CD14-positive monocyte (primary cell): ENCODE measurements around the gene MAML3. TPM values are rescaled to one million over a fixed set of nuclear protein-coding genes. Genes with fewer than 3 reads are reported as not detected.

Experiments used
- DNase-seq, 3 donors: peaks; one replicate each; pipeline ENCODE4 v3.0.0-alpha.2; 2011 to 2022
- H2AFZ ChIP-seq: 2 replicates; pipeline ENCODE4 v1.6.0; 2012; ENCODE audit warnings: mild to moderate bottlenecking, low read depth, low read length, inconsistent platforms; ENCODE audit not compliant: insufficient read depth, poor library complexity, severe bottlenecking
- H3K27ac ChIP-seq, 2 donors: 1 replicate in 1 of 2; 2 replicates in 1 of 2; pipeline ENCODE4 v1.5.1; 2012 to 2013; ENCODE audit warnings: low read length in 2 of 2, control low read depth in 1 of 2, inconsistent platforms in 1 of 2, low read depth in 1 of 2, mild to moderate bottlenecking in 1 of 2
- H3K27me3 ChIP-seq, 2 donors: one replicate each; pipeline versions ENCODE4 v1.6.0 to v1.6.1; 2011 to 2013; ENCODE audit warnings: low read length in 2 of 2; ENCODE audit not compliant: control insufficient read depth in 2 of 2, insufficient read depth in 2 of 2
- H3K36me3 ChIP-seq, 2 donors: replicated peaks in 1 of 2; 1 replicate in 1 of 2; 2 replicates in 1 of 2; pipeline versions ENCODE4 v1.5.1 to v1.6.1; 2012 to 2013; ENCODE audit warnings: low read length in 2 of 2, control low read depth in 1 of 2, inconsistent platforms in 1 of 2, mild to moderate bottlenecking in 1 of 2; ENCODE audit not compliant: insufficient read depth in 2 of 2, control insufficient read depth in 1 of 2
- H3K4me1 ChIP-seq, 2 donors: 1 replicate in 1 of 2; 2 replicates in 1 of 2; pipeline versions ENCODE4 v1.5.1 to v1.6.1; 2012 to 2013; ENCODE audit warnings: low read length in 2 of 2, control low read depth in 1 of 2, inconsistent platforms in 1 of 2, mild to moderate bottlenecking in 1 of 2, moderate library complexity in 1 of 2; ENCODE audit not compliant: insufficient read depth in 2 of 2, control insufficient read depth in 1 of 2
- H3K4me2 ChIP-seq: replicated peaks from 2 replicates; pipeline ENCODE3; 2012; ENCODE audit warnings: low read length, moderate library complexity, mild to moderate bottlenecking; ENCODE audit not compliant: poor library complexity, severe bottlenecking; ENCODE audit errors: extremely low read depth
- H3K4me3 ChIP-seq, 3 experiments: fragments of 200-600 bp in 1 of 3; sonication (generic) in 1 of 3; replicated peaks in 1 of 3; 1 replicate in 2 of 3; 2 replicates in 1 of 3; pipeline ENCODE4 v1.5.1; 2011 to 2013; ENCODE audit warnings: low read length in 3 of 3, mild to moderate bottlenecking in 3 of 3, control low read depth in 2 of 3, low read depth in 2 of 3, inconsistent platforms in 1 of 3, moderate library complexity in 1 of 3
- H3K79me2 ChIP-seq: 2 replicates; pipeline ENCODE4 v1.6.0; 2012; ENCODE audit warnings: mild to moderate bottlenecking, control low read depth, inconsistent platforms, low read length, moderate library complexity; ENCODE audit not compliant: insufficient read depth
- H3K9ac ChIP-seq: 2 replicates; pipeline ENCODE4 v1.6.0; 2017; ENCODE audit warnings: low read length, mild to moderate bottlenecking; ENCODE audit not compliant: insufficient read depth, poor library complexity, severe bottlenecking
- H3K9me3 ChIP-seq, 2 donors: replicated peaks in 1 of 2; 1 replicate in 1 of 2; 2 replicates in 1 of 2; pipeline versions ENCODE4 v1.5.1 to v1.6.1; 2012 to 2013; ENCODE audit warnings: low read length in 2 of 2, control low read depth in 1 of 2; ENCODE audit not compliant: control insufficient read depth in 1 of 2, insufficient read depth in 1 of 2
- H4K20me1 ChIP-seq: 2 replicates; pipeline ENCODE4 v1.6.0; 2012; ENCODE audit warnings: mild to moderate bottlenecking, low read length, control low read depth, moderate library complexity; ENCODE audit not compliant: insufficient read depth
- H3K27ac Mint-ChIP-seq, 7 donors: one replicate each; pipeline ENCODE4 v1.8.0; 2020; ENCODE audit warnings: mild to moderate bottlenecking in 7 of 7, mixed read lengths in 7 of 7, moderate library complexity in 6 of 7, inconsistent platforms in 2 of 7
- H3K27me3 Mint-ChIP-seq, 3 donors: one replicate each; pipeline ENCODE4 v1.8.0; 2021 to 2022; ENCODE audit warnings: low read depth in 3 of 3, mild to moderate bottlenecking in 3 of 3, mixed read lengths in 3 of 3, moderate library complexity in 3 of 3, inconsistent platforms in 1 of 3
- H3K36me3 Mint-ChIP-seq, 2 donors: one replicate each; pipeline ENCODE4 v1.8.0; 2020; ENCODE audit warnings: mixed read lengths in 2 of 2, inconsistent platforms in 1 of 2, mild to moderate bottlenecking in 1 of 2
- H3K4me1 Mint-ChIP-seq: one replicate; pipeline ENCODE4 v1.8.0; 2020; ENCODE audit warnings: mild to moderate bottlenecking, mixed read lengths
- H3K4me3 Mint-ChIP-seq, 2 donors: one replicate each; pipeline ENCODE4 v1.8.0; 2020; ENCODE audit warnings: mild to moderate bottlenecking in 2 of 2, mixed read lengths in 2 of 2, moderate library complexity in 1 of 2
- H3K9me3 Mint-ChIP-seq, 7 donors: one replicate each; pipeline ENCODE4 v1.8.0; 2020 to 2022; ENCODE audit warnings: mixed read lengths in 7 of 7, mild to moderate bottlenecking in 6 of 7, moderate library complexity in 6 of 7, inconsistent platforms in 2 of 7
- CTCF ChIP-seq: fragments of 200-600 bp; IDR thresholded peaks from one replicate; pipeline ENCODE4 v1.8.0; 2022; ENCODE audit warnings: antibody characterized with exemption, mild to moderate bottlenecking
- WGBS: methylation state at CpG from one replicate; pipeline ENCODE4 v1.1.5; 2013; ENCODE audit warnings: missing lambda C conversion rate; ENCODE audit not compliant: insufficient coverage; 5-methylcytosine and 5-hydroxymethylcytosine counted together
- intact Hi-C, 2 donors: fragments of 100-400 bp; cut with micrococcal nuclease; formaldehyde crosslinking; loops; one replicate each; pipeline versions ENCODE4 v1.15.0 to v1.15.1; 2023
- polyA plus RNA-seq, 3 donors: library from polyadenylated mRNA; depleted of rRNA in 1 of 3; unstranded in 2 of 3; stranded (reverse) in 1 of 3; fragments of 300-500 nt in 2 of 3; fragments of >200 nt in 1 of 3; fragmentation: Illumina TruSeq in 2 of 3; gene quantifications; 1 replicate in 2 of 3; 2 replicates in 1 of 3; pipeline ENCODE4 v1.2.3, GENCODE V29; 2012 to 2021

The MAML3 gene
- polyA plus RNA-seq, 3 donors, result 1.5 to 6.5 (median 2.3) TPM

GRCh38 chr4:139902321-139903320, 251.4 kb downstream of the MAML3 start:
- H3K4me3 Mint-ChIP-seq, result peak overlapping the region in 1 of 2 donors; percentile 56
- peaks cover 0 to 4% of the 10 kb centered on the region in 2 donors for H3K4me1 ChIP-seq
- intact Hi-C loops, result no loop called here
- no peak for TF ChIP-seq CTCF
- H3K4me2 ChIP-seq, result no peak overlapping the region
- over 99% methylated on average over 13 of the region's 17 CpGs for whole genome bisulfite sequencing
- H3K9me3 ChIP-seq, result no peaks in the 10 kb centered on the region
- peaks cover 9 to 10% of the 10 kb centered on the region in 2 donors for H3K36me3 Mint-ChIP-seq
- no peak for DNase-seq
- peaks cover 24% of the 10 kb centered on the region for H3K4me1 Mint-ChIP-seq
- no peak overlapping the region for H2AFZ ChIP-seq
- no peak overlapping the region for H3K9ac ChIP-seq
- H3K27me3 ChIP-seq, result no peaks in the 10 kb centered on the region
- H3K27me3 Mint-ChIP-seq, result peaks cover 0 to 1% (median 0%) of the 10 kb centered on the region in 3 donors
- peaks cover 0 to 9% (median 2%) of the 10 kb centered on the region in 7 donors for H3K9me3 Mint-ChIP-seq
- no peaks in the 10 kb centered on the region for H4K20me1 ChIP-seq
- H3K4me3 ChIP-seq, result no peak overlapping the region
- no peaks in the 10 kb centered on the region for H3K36me3 ChIP-seq
- H3K27ac Mint-ChIP-seq, result peak overlapping the region in 2 of 7 donors; percentile 37 to 50
- no peak overlapping the region for H3K27ac ChIP-seq
- H3K79me2 ChIP-seq, result no peaks in the 10 kb centered on the region

- Histone ChIP-seq H3K4me3 (no peak overlapping the region), H3K4me2 (no peak overlapping the region), H2AFZ (no peak overlapping the region), H4K20me1 (no peaks in the 10 kb centered on the region), H3K9ac (no peak overlapping the region), H3K4me1 (peaks cover 0 to 4% of the 10 kb centered on the region in 2 donors), H3K79me2 (no peaks in the 10 kb centered on the region), H3K9me3 (no peaks in the 10 kb centered on the region), H3K36me3 (no peaks in the 10 kb centered on the region), H3K27me3 (no peaks in the 10 kb centered on the region), H3K27ac (no peak overlapping the region)
- DNase-seq, result no peak
- H3K4me3 Mint-ChIP-seq, result peak overlapping the region; percentile 1 to 56
- H3K4me1 Mint-ChIP-seq, result peaks cover 24% of the 10 kb centered on the region
- H3K36me3 Mint-ChIP-seq, result peaks cover 9 to 10% of the 10 kb centered on the region in 2 donors
- WGBS, result 45% methylated on average over 11 of the region's 17 CpGs
- H3K27ac Mint-ChIP-seq, result peak overlapping the region in 3 of 7 donors; percentile 37 to 54 (median 44)
- no peak for TF ChIP-seq CTCF
- intact Hi-C loops, result no loop called here
- peaks cover 0 to 9% (median 2%) of the 10 kb centered on the region in 7 donors for H3K9me3 Mint-ChIP-seq
- H3K27me3 Mint-ChIP-seq, result peaks cover 0 to 1% (median 0%) of the 10 kb centered on the region in 3 donors
Measured at GRCh38 chr4:139901531-139902320, 252.3 kb downstream of the MAML3 start.
